GM21786 (cell line): ENCODE results near the gene UBALD1.

ENCODE experiments used
- ATAC-seq: cut with Tn5 transposase; IDR thresholded peaks from one replicate; pipeline ENCODE4 v1.9.1; 2021; ENCODE audit not compliant: unreplicated experiment

Gene UBALD1

DNA sequence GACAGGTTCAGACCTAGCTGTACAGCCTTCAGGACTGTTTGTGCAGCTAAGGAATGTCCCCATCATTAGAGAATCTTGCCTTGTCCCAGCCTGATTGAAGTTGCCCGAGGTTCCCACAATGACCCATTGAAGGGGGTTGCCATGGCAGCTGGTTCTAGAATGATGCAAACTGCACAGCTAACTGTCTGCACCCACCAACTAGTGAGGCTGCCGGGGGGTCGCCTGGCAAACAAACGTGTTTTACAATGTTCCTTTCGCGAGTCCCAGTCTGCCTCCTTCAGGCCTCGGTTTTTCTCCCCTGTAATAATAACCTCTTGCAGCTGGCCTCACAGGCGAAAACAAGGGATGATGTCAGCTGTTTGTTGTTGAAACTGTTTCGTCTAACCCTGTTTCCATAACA, 53.1 kb downstream of the UBALD1 start:
- ATAC-seq, result no peak
